ENCODE measurements around the gene MED1. TPM values are rescaled to one million over a fixed set of nuclear protein-coding genes. Genes with fewer than 3 reads are reported as not detected.

MED1 gene
- polyA plus RNA-seq, 1 donor (not counting 4 experiments of a cell fraction or from before 2014, with no cell fraction given), result 31.1 TPM

GRCh38 chr17:39385040-39385439 is 66.0 kb downstream of the MED1 start:
- Histone ChIP-seq H4K20me1 (ENCODE audit: control insufficient read depth, extremely low read depth, insufficient read depth, low read length) (no peaks in the 10 kb centered on the region), H3K4me2 (ENCODE audit: control insufficient read depth, extremely low read depth, insufficient read depth, low read depth, low read length) (no peak overlapping the region), H3K9ac (ENCODE audit: control insufficient read depth, extremely low read depth, insufficient read depth, low read length) (no peak overlapping the region), H2AFZ (ENCODE audit: control insufficient read depth, low read length) (no peak overlapping the region), H3K4me3 (ENCODE audit: control insufficient read depth in 2 of 3, extremely low read depth in 1 of 3, insufficient read depth in 2 of 3, low read depth in 1 of 3, low read length in 3 of 3) (no peak overlapping the region), H3K9me1 (ENCODE audit: control insufficient read depth, extremely low read depth, insufficient read depth, low read length) (no peaks in the 10 kb centered on the region), H3K4me1 (ENCODE audit: control insufficient read depth, extremely low read depth, insufficient read depth, low read length) (no peaks in the 10 kb centered on the region), H3K27me3 (ENCODE audit: control insufficient read depth, extremely low read depth, insufficient read depth, low read length) (no peaks in the 10 kb centered on the region), H3K79me2 (ENCODE audit: control insufficient read depth, insufficient read depth, low read length) (no peaks in the 10 kb centered on the region), H3K36me3 (ENCODE audit: control insufficient read depth in 2 of 2, extremely low read depth in 1 of 2, insufficient read depth in 2 of 2, low read length in 2 of 2) (no peaks in the 10 kb centered on the region), H3K27ac (ENCODE audit: control insufficient read depth, insufficient read depth, low read length) (no peak overlapping the region), H3K9me3 (ENCODE audit: control insufficient read depth, low read depth, low read length) (no peaks in the 10 kb centered on the region)
- TF ChIP-seq EZH2 (IDR thresholded peaks at IDR 0.05; ENCODE audit: low read length), result no peak
- no peak for TF ChIP-seq CTCF (optimal IDR thresholded peaks at IDR 0.05 in 1 of 3, IDR thresholded peaks at IDR 0.05 in 1 of 3, conservative IDR thresholded peaks at IDR 0.05 in 1 of 3; ENCODE audit: extremely low read depth in 1 of 3, insufficient read depth in 2 of 3, low read length in 3 of 3)
- dilution Hi-C loops (cut with MboI; ENCODE audit: extremely low pct_ligation_motif_present, low sequenced_read_pairs), result no loop called here
- DNase-seq (ENCODE audit: low read depth, low spot score) (no peak), FAIRE-seq (no peak)

- Histone ChIP-seq H4K20me1 (ENCODE audit: control insufficient read depth, extremely low read depth, insufficient read depth, low read length) (no peaks in the 10 kb centered on the region), H3K4me3 (ENCODE audit: control insufficient read depth in 2 of 3, extremely low read depth in 1 of 3, insufficient read depth in 2 of 3, low read depth in 1 of 3, low read length in 3 of 3) (no peak overlapping the region), H3K4me1 (ENCODE audit: control insufficient read depth, extremely low read depth, insufficient read depth, low read length) (peaks cover 3% of the 10 kb centered on the region), H3K9me3 (ENCODE audit: control insufficient read depth, low read depth, low read length) (no peaks in the 10 kb centered on the region), H3K9ac (ENCODE audit: control insufficient read depth, extremely low read depth, insufficient read depth, low read length) (no peak overlapping the region), H3K27ac (ENCODE audit: control insufficient read depth, insufficient read depth, low read length) (no peak overlapping the region), H3K27me3 (ENCODE audit: control insufficient read depth, extremely low read depth, insufficient read depth, low read length) (no peaks in the 10 kb centered on the region), H3K9me1 (ENCODE audit: control insufficient read depth, extremely low read depth, insufficient read depth, low read length) (no peaks in the 10 kb centered on the region), H2AFZ (ENCODE audit: control insufficient read depth, low read length) (no peak overlapping the region), H3K36me3 (ENCODE audit: control insufficient read depth in 2 of 2, extremely low read depth in 1 of 2, insufficient read depth in 2 of 2, low read length in 2 of 2) (no peaks in the 10 kb centered on the region), H3K4me2 (ENCODE audit: control insufficient read depth, extremely low read depth, insufficient read depth, low read depth, low read length) (no peak overlapping the region), H3K79me2 (ENCODE audit: control insufficient read depth, insufficient read depth, low read length) (no peaks in the 10 kb centered on the region)
- FAIRE-seq, result no peak
- dilution Hi-C loops (cut with MboI; ENCODE audit: extremely low pct_ligation_motif_present, low sequenced_read_pairs), result no loop called here
- TF ChIP-seq EZH2 (IDR thresholded peaks at IDR 0.05; ENCODE audit: low read length) (no peak), CTCF (optimal IDR thresholded peaks at IDR 0.05 in 1 of 3, IDR thresholded peaks at IDR 0.05 in 1 of 3, conservative IDR thresholded peaks at IDR 0.05 in 1 of 3; ENCODE audit: extremely low read depth in 1 of 3, insufficient read depth in 2 of 3, low read length in 3 of 3) (no peak)
- no peak for DNase-seq (ENCODE audit: low read depth, low spot score)
These were observed 70.9 kb downstream of the MED1 start for GRCh38 chr17:39380144-39380543.
